Psoas muscle (tissue), 8 donors: ENCODE measurements around the gene ACTBL2. TPM values are rescaled to one million over a fixed set of nuclear protein-coding genes. Genes with fewer than 3 reads are reported as not detected.
"Not testable (repeated sequence)": the region's sequence is repeated elsewhere in the genome, so short reads cannot be mapped to it uniquely, and the experiment has no call there.

Experiments used
- ATAC-seq, 4 donors: fragments of 200-7000 bp; cut with Tn5 transposase; one replicate each; pipeline ENCODE4 v1.9.1; 2020; ENCODE audit warnings: moderate library complexity in 3 of 4, mild to moderate bottlenecking in 2 of 4
- DNase-seq, 2 donors: peaks; one replicate each; pipeline ENCODE4 v3.0.0-alpha.2; 2020
- H3K27ac ChIP-seq: fragments of 200-600 bp; one replicate; pipeline ENCODE4 v1.8.0; 2022
- H3K27me3 ChIP-seq, 3 donors: fragments of 200-600 bp in 1 of 3; one replicate each; pipeline versions ENCODE4 v1.6.1 to v1.8.0; 2013 to 2022; ENCODE audit warnings: low read length in 2 of 3, mild to moderate bottlenecking in 2 of 3, moderate library complexity in 1 of 3; ENCODE audit not compliant: insufficient read depth in 3 of 3
- H3K36me3 ChIP-seq, 2 donors: fragments of 200-600 bp in 1 of 2; one replicate each; pipeline versions ENCODE4 v1.6.1 to v1.8.0; 2013 to 2022; ENCODE audit warnings: low read depth in 1 of 2, mild to moderate bottlenecking in 1 of 2, moderate library complexity in 1 of 2; ENCODE audit not compliant: insufficient read depth in 1 of 2
- H3K4me1 ChIP-seq: fragments of 200-600 bp; one replicate; pipeline ENCODE4 v1.8.0; 2022
- H3K4me3 ChIP-seq: fragments of 200-600 bp; one replicate; pipeline ENCODE4 v1.8.0; 2022; ENCODE audit warnings: mild to moderate bottlenecking
- H3K9me3 ChIP-seq: fragments of 200-600 bp; one replicate; pipeline ENCODE4 v1.8.0; 2022
- CTCF ChIP-seq: fragments of 200-600 bp; IDR thresholded peaks from one replicate; pipeline ENCODE4 v1.8.0; 2022; ENCODE audit warnings: antibody characterized with exemption
- WGBS, 3 donors: extraction: QIAGEN DNeasy Blood & Tissue Kit; methylation state at CpG; one replicate each; pipeline versions ENCODE4 v1.1.6 to v1.1.7; 2013; 5-methylcytosine and 5-hydroxymethylcytosine counted together
- intact Hi-C, 2 donors: fragments of 100-400 bp; cut with DNase I; formaldehyde crosslinking; loops; one replicate each; pipeline versions ENCODE4 v1.11.0 to v1.14.2; 2022
- long read RNA-seq, 2 donors: library from polyadenylated mRNA; unstranded; transcript quantifications; one replicate each; pipeline ENCODE4 v2.0.0, GENCODE V29; 2021
- polyA plus RNA-seq, 3 donors: library from polyadenylated mRNA; stranded (reverse); fragments of 200-250 nt; gene quantifications; one replicate each; pipeline ENCODE4 v1.2.3, GENCODE V29; 2013
- total RNA-seq, 4 donors: library from RNA; stranded (reverse); fragmentation: NEBNext Ultra II Directional in 2 of 4; extraction: Animal tissue kit (Norgen Biotek cat#: 25700) in 2 of 4; gene quantifications; one replicate each; pipeline versions ENCODE4 v1.2.1 to v1.2.4, GENCODE V29; 2021 to 2023
- donor health status: healthy with polysubstance abuse.
- donor health status: DM: no; HTN: no; CAD: no; lungs with moderate emphysema.
- donor health status: Bipolar disorder and iron deficiency.
- donor health status: healthy.
- donor health status: DM: yes; HTN: yes; CAD: no.
- donor health status: DM: no; HTN: no; CAD: no.
- donor health status: DM: no; HTN: no; CAD: no.
- donor health status: DM: yes; HTN: yes; CAD: no.

ACTBL2 gene
- total RNA-seq (not detected), polyA plus RNA-seq (not detected)
- long read RNA-seq, donor 1 = 0 reads
- long read RNA-seq, donor 2 = 0 reads

- no peak for DNase-seq
- Histone ChIP-seq H3K4me3 (no peak within 1 kb of the TSS), H3K4me1 (no peaks in the 10 kb centered on the region), H3K27ac (no peak within 1 kb of the TSS), H3K27me3 (no peaks in the 10 kb centered on the region), H3K9me3 (no peaks in the 10 kb centered on the region), H3K36me3 (no peaks in the 10 kb centered on the region)
- TF ChIP-seq CTCF = no peak
- 84 to 87% (median 85%) methylated on average over 5 of the region's 5 CpGs for WGBS, 3 donors
- ATAC-seq = no peak
- intact Hi-C loops = no loop called here
Measured at GRCh38 chr5:57482671-57483106, at the start of gene ACTBL2. Gene ACTBL2 (minus strand): TSS chr5:57482811. CDS start chr5:57482707, 104 bp downstream.

GRCh38 chr5:57531333-57531732 lies 48.7 kb upstream of the ACTBL2 start:
- no peaks in the 10 kb centered on the region for H3K36me3 ChIP-seq
- ATAC-seq (no peak), DNase-seq (no peak)
- H3K27ac ChIP-seq = no peak overlapping the region
- intact Hi-C loops = no loop called here
- H3K27me3 ChIP-seq = no peaks in the 10 kb centered on the region
- H3K4me3 ChIP-seq = no peak overlapping the region
- no peaks in the 10 kb centered on the region for H3K4me1 ChIP-seq
- no peaks in the 10 kb centered on the region for H3K9me3 ChIP-seq
- WGBS, 3 donors = 48 to 73% (median 71%) methylated on average over 1 of the region's 1 CpG
- no peak for TF ChIP-seq CTCF

- no peaks in the 10 kb centered on the region for H3K9me3 ChIP-seq
- H3K4me1 ChIP-seq = no peaks in the 10 kb centered on the region
- no peak for TF ChIP-seq CTCF
- no peak for DNase-seq
- no peaks in the 10 kb centered on the region for H3K36me3 ChIP-seq
- no peak overlapping the region for H3K27ac ChIP-seq
- intact Hi-C loops = no loop called here
- no peaks in the 10 kb centered on the region for H3K27me3 ChIP-seq
- ATAC-seq = no peak
- H3K4me3 ChIP-seq = no peak overlapping the region
- 76 to 81% (median 76%) methylated on average over 4 of the region's 4 CpGs for WGBS, 3 donors
Measured at GRCh38 chr5:57529864-57530263, 47.3 kb upstream of the ACTBL2 start.

- Histone ChIP-seq H3K9me3 (no peaks in the 10 kb centered on the region), H3K36me3 (no peaks in the 10 kb centered on the region), H3K27ac (no peak overlapping the region), H3K27me3 (no peaks in the 10 kb centered on the region), H3K4me3 (no peak overlapping the region), H3K4me1 (no peaks in the 10 kb centered on the region)
- ATAC-seq = no peak
- no peak for TF ChIP-seq CTCF
- DNase-seq = no peak
- intact Hi-C loops = no loop called here
- WGBS, 3 donors = 71 to 86% (median 80%) methylated on average over 4 of the region's 4 CpGs
Measured at GRCh38 chr5:57527870-57528269, 45.3 kb upstream of the ACTBL2 start.

GRCh38 chr5:57524348-57525060 lies 41.9 kb upstream of the ACTBL2 start:
- no peak overlapping the region for H3K27ac ChIP-seq
- no peaks in the 10 kb centered on the region for H3K27me3 ChIP-seq
- TF ChIP-seq CTCF = no peak
- H3K36me3 ChIP-seq = no peaks in the 10 kb centered on the region
- WGBS, 3 donors = 67 to 78% (median 74%) methylated on average over 6 of the region's 6 CpGs
- intact Hi-C loops = no loop called here
- no peak for DNase-seq
- H3K4me3 ChIP-seq = no peak overlapping the region
- no peak for ATAC-seq
- H3K9me3 ChIP-seq = no peaks in the 10 kb centered on the region
- peaks cover 6% of the 10 kb centered on the region for H3K4me1 ChIP-seq

- WGBS, 3 donors = 33 to 59% (median 36%) methylated on average over 4 of the region's 4 CpGs
- ATAC-seq = peak in 3 of 4 donors; percentile 35 to 61 (median 52)
Measured at GRCh38 chr5:57522477-57522876, 39.9 kb upstream of the ACTBL2 start.

GRCh38 chr5:57518415-57518814 lies 35.8 kb upstream of the ACTBL2 start:
- H3K36me3 ChIP-seq, H3K27ac ChIP-seq, H3K4me1 ChIP-seq, H3K4me3 ChIP-seq, H3K9me3 ChIP-seq, ATAC-seq, DNase-seq, intact Hi-C loops, H3K27me3 ChIP-seq: not testable (repeated sequence)
- WGBS, 3 donors = 96 to 97% (median 96%) methylated on average over 14 to 17 of the region's 17 CpGs

More at GRCh38 chr5:57522477-57522876, 39.9 kb upstream of the ACTBL2 start:
- H3K9me3 ChIP-seq, H3K27me3 ChIP-seq, H3K4me1 ChIP-seq, H3K4me3 ChIP-seq, DNase-seq, H3K36me3 ChIP-seq, intact Hi-C loops: not testable (repeated sequence)
- H3K27ac ChIP-seq = peak overlapping the region; percentile 31
